HG02840 (cell line): ENCODE results near the gene GSDMA.
"Not testable (repeated sequence)": the region's sequence is repeated elsewhere in the genome, so short reads cannot be mapped to it uniquely, and the experiment has no call there.

Experiments
- ATAC-seq: cut with Tn5 transposase; IDR thresholded peaks from one replicate; pipeline ENCODE4 v1.9.1; 2021; ENCODE audit warnings: mild to moderate bottlenecking, moderate library complexity, moderate number of reproducible peaks; ENCODE audit not compliant: unreplicated experiment, low FRiP score

GSDMA gene

DNA sequence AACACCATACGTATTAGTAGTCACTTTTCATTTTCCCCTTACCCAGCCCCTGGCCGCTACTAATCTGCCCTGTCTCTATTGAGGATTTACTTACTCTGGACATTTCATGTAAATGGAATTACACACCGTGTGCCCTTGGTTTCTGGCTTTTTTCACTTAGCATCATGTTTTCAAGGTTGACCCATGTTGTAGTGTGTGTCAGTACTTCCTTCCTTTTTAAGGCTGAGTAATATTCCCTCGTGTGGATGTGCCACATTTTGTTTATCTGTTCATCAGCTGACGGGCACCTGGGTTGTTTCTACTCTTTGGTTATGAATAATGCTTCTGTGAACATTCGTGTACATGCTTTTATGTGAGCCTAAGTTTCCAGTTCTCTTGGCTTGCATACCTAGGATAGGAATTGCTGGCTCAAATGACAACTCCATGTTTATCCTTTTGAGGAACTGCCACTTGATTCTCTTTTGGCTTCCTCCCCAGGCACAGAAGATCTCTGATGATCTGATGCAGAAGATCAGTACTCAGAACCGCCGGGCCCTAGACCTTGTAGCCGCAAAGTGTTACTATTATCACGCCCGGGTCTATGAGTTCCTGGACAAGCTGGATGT is 25.5 kb downstream of the GSDMA start:
- ATAC-seq = no peak

DNA sequence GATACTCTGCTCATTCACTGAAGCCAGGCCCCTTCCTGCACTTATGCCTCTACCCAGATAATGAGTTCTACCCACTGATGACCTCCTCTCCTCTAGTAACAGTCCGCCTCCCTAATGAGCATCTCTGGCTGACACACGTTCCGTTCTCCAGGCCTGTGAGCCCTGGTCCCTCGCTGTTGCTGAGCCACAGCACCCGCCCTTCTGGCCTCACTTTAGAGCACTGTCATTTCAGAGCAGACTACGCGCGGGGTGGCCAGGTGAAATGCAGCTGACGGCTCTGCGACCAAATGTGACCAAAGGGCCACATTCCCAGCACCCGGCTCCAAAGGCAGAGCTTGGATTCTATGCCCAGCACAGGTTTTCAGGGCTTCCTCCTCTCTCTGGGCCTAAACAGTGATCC is 31.6 kb downstream of the GSDMA start:
- ATAC-seq = no peak

DNA sequence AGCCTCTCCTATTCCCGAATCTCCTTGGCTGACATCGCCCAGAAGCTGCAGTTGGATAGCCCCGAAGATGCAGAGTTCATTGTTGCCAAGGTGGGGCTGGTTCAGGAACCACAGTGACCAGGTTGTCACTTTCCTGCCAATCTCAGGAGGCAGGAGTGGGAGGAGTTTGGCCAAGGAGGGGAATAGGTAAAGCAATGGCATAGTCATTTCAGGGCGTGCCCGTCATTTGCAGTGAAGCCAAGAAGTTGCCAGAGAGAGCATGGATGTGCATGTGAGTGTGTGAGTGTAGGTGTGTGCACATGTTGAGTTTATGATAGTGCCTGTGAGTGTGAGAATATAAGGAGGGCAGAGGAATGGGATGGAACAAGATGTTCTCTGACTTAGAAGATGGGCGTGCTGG is 32.6 kb downstream of the GSDMA start:
- ATAC-seq = no peak

DNA sequence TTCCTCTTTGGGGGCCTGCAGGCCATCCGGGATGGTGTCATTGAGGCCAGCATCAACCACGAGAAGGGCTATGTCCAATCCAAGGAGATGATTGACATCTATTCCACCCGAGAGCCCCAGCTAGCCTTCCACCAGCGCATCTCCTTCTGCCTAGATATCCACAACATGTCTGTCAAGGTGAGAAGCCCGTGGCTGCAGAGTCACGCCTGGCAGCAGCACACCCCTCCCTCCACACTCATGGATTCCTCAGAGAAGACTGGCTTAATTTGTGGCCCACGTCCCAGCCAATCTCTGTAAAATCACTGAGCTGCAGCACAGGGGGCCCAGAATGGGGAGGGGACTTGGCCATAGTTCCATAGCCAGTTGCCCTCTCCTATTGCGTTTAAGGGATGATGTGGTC is 33.4 kb downstream of the GSDMA start:
- ATAC-seq = no peak

DNA sequence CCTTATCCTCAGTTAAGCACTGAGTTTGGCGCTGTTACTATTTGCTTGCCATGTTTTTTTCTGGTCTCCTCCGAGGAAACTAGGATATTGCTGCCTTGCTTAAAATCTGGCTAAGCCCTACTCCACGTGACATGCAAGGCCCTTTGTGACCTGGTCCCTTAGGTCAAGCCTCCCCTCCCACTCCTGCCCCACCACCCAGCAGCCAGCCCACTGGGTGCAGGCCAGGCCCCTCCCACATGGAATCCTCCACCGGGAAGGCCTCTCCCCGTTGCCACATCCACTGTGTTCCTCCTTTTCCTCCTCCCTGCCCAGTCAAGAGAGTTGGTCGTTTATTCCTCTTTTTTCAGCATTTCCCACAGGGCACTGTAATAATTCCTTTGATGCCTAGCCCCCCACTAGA is 34.0 kb downstream of the GSDMA start:
- ATAC-seq = no peak

DNA sequence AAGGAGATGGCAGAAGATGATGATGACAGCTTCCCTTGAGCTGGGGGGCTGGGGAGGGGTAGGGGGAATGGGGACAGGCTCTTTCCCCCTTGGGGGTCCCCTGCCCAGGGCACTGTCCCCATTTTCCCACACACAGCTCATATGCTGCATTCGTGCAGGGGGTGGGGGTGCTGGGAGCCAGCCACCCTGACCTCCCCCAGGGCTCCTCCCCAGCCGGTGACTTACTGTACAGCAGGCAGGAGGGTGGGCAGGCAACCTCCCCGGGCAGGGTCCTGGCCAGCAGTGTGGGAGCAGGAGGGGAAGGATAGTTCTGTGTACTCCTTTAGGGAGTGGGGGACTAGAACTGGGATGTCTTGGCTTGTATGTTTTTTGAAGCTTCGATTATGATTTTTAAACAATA is 34.7 kb downstream of the GSDMA start:
- no peak for ATAC-seq

DNA sequence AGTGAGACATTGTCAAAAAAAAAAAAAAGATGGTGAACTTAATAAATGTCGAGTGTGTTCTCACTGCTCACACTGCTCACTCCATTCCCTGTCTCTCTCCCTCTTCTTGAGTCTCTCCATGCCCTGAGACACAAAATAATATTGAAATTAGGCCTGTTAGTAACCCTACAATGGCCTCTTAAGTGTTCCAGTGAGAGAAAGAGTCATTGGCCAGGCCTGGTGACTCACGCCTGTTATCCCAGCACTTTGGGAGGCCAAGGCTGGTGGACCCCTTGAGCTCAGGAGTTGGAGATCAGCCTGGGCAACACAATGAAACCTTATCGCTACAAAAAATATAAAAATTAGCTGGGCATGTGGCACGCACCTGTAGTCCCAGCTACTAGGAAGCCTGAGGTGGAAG is 36.3 kb downstream of the GSDMA start:
- no peak for ATAC-seq

DNA sequence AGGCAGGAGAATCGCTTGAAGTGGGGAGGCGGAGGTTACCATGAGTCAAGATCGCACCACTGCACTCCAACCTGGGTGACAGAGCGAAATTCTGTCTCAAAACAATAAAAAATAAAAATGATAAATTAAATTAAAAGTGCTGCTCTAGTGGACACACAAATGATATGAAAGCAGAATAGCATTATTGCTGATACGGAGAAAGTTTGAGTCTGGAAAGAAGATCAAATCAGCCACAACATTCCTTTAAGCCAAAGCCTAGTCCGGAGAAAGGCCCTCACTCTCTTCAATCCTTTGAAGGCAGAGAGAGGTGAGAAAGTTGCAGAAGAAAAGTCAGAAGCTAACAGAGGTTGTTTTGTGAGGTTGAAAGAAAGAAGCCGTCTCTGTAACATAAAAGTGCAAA is 37.4 kb downstream of the GSDMA start:
- ATAC-seq = no peak

DNA sequence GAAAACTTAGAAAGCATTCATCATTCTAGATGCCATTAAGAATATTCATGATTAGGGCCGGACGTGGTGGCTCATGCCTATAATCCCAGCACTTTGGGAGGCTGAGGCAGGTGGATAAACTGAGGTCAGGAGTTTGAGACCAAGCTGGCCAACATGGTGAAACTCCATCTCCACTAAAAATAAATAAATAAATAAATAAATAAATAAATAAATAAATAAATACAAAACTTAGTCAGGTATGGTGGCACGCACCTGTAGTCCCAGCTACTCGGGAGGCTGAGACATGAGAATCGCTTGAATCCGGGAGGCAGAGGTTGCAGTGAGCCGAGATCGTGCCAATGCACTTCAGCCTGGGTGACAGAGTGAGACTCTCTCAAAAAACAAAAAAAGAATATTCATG is 38.5 kb downstream of the GSDMA start:
- not testable (repeated sequence) for ATAC-seq

DNA sequence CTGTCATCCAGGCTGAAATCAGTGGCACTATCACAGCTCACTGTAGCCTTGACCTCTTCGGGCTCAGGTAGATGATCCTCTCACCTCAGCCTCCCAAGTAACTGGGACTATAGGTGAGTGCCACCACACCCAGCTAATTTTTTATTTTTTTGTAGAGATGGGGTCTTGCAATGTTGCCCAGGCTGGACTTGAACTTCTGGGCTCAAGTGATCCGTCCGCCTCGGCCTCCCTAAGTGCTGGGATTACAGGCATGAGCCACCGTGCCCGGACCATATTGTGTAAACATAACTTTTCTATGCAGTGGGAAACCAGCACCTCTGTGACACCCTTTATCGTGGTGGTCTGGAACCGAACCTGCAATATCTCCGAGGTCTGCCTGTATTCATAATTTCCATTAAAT is 41.3 kb downstream of the GSDMA start:
- no peak for ATAC-seq

DNA sequence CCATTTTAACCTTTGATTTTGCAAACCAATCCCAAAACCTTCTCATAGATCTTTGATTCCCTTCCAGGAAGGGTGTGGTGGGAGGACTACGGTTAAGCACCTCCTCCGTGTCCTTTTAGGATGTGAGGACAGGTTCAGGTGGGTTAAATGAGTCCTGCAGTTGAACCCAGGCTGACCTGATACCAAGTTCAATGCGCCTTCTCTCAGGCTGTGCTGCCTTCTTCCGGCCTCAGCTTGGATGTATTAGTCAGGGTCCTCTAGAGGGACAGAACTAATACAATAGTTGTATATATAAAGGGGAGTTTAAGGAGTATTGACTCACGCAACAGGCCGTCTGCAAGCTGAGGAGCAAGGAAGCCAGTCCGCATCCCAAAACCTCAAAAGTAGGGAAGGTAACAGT is 41.9 kb downstream of the GSDMA start:
- no peak for ATAC-seq

DNA sequence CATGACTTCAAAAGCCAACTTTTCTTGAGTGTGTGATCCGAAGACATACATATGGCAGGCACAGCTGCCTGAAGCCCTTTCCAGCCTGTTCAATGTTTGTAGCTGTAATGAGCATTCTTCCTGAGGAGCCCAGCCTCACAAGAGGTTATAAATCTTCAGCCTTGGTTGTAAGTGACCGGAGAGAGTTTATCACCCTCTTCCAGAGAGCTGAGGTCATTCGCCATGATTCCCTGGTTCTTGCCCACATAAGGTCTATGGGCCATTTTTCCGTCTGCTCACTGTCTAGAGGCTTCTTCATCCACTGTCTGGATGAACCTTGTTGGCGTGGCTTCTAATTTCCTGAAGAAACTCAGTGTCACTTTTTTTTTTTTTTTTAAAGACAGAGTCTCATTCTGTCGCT is 42.7 kb downstream of the GSDMA start:
- ATAC-seq = no peak

DNA sequence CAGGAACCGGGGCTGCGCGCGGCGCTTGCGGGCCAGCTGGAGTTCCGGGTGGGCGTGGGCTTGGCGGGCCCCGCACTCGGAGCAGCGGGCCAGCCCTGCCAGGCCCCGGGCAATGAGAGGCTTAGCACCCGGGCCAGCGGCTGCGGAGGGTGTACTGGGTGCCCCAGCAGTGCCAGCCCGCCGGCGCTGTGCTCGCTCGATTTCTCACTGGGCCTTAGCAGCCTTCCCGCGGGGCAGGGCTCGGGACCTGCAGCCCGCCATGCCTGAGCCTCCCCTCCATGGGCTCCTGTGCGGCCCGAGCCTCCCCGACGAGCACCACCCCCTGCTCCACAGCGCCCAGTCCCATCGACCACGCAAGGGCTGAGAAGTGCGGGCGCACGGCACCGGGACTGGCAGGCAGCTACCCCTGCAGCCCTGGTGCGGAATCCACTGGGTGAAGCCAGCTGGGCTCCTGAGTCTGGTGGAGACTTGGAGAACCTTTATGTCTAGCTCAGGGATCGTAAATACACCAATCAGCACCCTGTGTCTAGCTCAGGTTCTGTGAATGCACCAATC is 48.2 kb downstream of the GSDMA start:
- ATAC-seq = not testable (repeated sequence)

DNA sequence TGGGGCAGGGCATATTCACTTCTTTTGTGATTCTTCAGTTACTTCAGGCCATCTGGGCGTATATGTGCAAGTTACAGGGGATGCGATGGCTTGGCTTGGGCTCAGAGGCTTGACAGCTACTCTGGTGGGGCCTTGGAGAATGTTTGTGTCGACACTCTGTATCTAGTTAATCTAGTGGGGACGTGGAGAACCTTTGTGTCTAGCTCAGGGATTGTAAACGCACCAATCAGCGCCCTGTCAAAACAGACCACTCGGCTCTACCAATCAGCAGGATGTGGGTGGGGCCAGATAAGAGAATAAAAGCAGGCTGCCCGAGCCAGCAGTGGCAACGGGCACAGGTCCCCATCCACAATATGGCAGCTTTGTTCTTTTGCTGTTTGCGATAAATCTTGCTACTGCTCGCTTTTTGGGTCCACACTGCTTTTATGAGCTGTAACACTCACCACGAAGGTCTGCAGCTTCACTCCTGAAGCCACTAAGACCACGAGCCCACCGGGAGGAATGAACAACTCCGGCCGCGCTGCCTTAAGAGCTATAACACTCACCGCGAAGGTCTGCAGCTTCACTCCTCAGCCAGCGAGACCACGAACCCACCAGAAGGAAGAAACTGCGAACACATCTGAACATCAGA is 49.3 kb downstream of the GSDMA start:
- not testable (repeated sequence) for ATAC-seq

DNA sequence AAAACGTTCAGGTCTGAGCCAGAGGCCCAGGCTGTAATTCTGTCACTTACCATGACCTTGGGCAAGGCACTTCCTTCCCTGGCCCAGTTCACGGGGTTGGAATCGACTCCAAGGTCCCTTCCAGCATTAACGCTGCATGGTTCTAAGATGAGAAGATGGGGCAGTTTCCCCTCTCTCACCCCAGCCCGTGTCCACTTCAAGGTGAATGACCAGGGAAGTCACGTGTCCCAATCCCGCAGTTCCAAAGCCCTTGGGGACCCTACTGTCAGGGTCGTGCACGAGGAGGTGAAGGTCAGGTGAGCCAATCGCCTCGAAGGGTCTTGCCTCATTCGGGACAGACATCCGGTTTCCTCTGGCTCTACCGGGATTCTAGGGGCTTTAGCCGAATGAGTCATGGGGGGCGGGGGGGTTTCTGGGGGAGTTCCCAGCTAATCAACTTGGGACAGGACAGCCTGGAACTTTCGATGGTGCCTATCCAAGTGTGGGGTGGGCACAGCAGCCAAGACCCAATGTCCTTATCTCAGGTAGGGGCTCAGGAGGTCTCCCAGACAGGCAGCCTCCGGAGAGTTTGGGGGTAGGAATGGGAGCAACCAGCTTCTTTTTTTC is 51.7 kb downstream of the GSDMA start:
- ATAC-seq = no peak

DNA sequence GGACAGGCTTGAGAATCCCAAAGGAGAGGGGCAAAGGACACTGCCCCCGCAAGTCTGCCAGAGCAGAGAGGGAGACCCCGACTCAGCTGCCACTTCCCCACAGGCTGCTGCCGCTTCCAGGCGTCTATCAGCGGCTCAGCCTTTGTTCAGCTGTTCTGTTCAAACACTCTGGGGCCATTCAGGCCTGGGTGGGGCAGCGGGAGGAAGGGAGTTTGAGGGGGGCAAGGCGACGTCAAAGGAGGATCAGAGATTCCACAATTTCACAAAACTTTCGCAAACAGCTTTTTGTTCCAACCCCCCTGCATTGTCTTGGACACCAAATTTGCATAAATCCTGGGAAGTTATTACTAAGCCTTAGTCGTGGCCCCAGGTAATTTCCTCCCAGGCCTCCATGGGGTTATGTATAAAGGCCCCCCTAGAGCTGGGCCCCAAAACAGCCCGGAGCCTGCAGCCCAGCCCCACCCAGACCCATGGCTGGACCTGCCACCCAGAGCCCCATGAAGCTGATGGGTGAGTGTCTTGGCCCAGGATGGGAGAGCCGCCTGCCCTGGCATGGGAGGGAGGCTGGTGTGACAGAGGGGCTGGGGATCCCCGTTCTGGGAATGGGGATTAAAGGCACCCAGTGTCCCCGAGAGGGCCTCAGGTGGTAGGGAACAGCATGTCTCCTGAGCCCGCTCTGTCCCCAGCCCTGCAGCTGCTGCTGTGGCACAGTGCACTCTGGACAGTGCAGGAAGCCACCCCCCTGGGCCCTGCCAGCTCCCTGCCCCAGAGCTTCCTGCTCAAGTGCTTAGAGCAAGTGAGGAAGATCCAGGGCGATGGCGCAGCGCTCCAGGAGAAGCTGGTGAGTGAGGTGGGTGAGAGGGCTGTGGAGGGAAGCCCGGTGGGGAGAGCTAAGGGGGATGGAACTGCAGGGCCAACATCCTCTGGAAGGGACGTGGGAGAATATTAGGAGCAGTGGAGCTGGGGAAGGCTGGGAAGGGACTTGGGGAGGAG is 52.5 kb downstream of the GSDMA start, which contains the start of gene CSF3:
Gene CSF3 (plus strand): TSS at position 436 of the 993 bp plus-strand sequence. CDS start 35 bp downstream, at position 471.
- ATAC-seq = no peak

DNA sequence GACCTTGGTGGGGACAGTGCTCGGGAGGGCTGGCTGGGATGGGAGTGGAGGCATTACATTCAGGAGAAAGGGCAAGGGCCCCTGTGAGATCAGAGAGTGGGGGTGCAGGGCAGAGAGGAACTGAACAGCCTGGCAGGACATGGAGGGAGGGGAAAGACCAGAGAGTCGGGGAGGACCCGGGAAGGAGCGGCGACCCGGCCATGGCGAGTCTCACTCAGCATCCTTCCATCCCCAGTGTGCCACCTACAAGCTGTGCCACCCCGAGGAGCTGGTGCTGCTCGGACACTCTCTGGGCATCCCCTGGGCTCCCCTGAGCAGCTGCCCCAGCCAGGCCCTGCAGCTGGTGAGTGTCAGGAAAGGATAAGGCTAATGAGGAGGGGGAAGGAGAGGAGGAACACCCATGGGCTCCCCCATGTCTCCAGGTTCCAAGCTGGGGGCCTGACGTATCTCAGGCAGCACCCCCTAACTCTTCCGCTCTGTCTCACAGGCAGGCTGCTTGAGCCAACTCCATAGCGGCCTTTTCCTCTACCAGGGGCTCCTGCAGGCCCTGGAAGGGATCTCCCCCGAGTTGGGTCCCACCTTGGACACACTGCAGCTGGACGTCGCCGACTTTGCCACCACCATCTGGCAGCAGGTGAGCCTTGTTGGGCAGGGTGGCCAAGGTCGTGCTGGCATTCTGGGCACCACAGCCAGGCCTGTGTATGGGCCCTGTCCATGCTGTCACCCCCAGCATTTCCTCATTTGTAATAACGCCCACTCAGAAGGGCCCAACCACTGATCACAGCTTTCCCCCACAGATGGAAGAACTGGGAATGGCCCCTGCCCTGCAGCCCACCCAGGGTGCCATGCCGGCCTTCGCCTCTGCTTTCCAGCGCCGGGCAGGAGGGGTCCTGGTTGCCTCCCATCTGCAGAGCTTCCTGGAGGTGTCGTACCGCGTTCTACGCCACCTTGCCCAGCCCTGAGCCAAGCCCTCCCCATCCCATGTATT is 53.5 kb downstream of the GSDMA start:
- ATAC-seq = no peak

DNA sequence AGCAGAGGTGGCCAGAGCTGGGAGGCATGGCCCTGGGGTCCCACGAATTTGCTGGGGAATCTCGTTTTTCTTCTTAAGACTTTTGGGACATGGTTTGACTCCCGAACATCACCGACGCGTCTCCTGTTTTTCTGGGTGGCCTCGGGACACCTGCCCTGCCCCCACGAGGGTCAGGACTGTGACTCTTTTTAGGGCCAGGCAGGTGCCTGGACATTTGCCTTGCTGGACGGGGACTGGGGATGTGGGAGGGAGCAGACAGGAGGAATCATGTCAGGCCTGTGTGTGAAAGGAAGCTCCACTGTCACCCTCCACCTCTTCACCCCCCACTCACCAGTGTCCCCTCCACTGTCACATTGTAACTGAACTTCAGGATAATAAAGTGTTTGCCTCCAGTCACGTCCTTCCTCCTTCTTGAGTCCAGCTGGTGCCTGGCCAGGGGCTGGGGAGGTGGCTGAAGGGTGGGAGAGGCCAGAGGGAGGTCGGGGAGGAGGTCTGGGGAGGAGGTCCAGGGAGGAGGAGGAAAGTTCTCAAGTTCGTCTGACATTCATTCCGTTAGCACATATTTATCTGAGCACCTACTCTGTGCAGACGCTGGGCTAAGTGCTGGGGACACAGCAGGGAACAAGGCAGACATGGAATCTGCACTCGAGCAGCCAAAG is 54.7 kb downstream of the GSDMA start:
- ATAC-seq = no peak
